H9 (cell line): ENCODE results near the gene MYRF. TPM values are rescaled to one million over a fixed set of nuclear protein-coding genes. Genes with fewer than 3 reads are reported as not detected.

Experiments used
- DNase-seq: peaks from one replicate; pipeline ENCODE4 v3.0.0-alpha.2; 2017
- H2AFZ ChIP-seq: one replicate; pipeline ENCODE4 v1.6.1; 2013; ENCODE audit warnings: mild to moderate bottlenecking, low read length, control low read depth, moderate library complexity
- H2AK5ac ChIP-seq: 2 replicates; pipeline ENCODE4 v1.6.1; 2013; ENCODE audit warnings: low read length, control low read depth, mixed read lengths; ENCODE audit not compliant: insufficient read length
- H2BK120ac ChIP-seq: one replicate; pipeline ENCODE4 v1.6.1; 2013; ENCODE audit warnings: low read depth, mild to moderate bottlenecking, low read length, control low read depth, inconsistent platforms; ENCODE audit not compliant: poor library complexity, severe bottlenecking
- H2BK12ac ChIP-seq: 2 replicates; pipeline ENCODE4 v1.6.1; 2013; ENCODE audit warnings: low read length, control low read depth, mixed read lengths, low read depth; ENCODE audit not compliant: insufficient read length
- H2BK15ac ChIP-seq: 2 replicates; pipeline ENCODE4 v1.6.1; 2013; ENCODE audit warnings: low read depth, low read length, control low read depth
- H2BK20ac ChIP-seq: one replicate; pipeline ENCODE4 v1.6.1; 2013; ENCODE audit warnings: low read depth, mild to moderate bottlenecking, low read length, control low read depth, inconsistent platforms; ENCODE audit not compliant: poor library complexity, severe bottlenecking
- H2BK5ac ChIP-seq: 2 replicates; pipeline ENCODE4 v1.6.1; 2013; ENCODE audit warnings: low read length, control low read depth, mixed read lengths; ENCODE audit not compliant: insufficient read length
- H3K14ac ChIP-seq: 2 replicates; pipeline ENCODE4 v1.6.1; 2013; ENCODE audit warnings: low read length, control low read depth; ENCODE audit not compliant: insufficient read depth
- H3K18ac ChIP-seq: 2 replicates; pipeline ENCODE4 v1.6.1; 2013; ENCODE audit warnings: low read depth, mild to moderate bottlenecking, mixed read lengths, low read length, control low read depth; ENCODE audit not compliant: insufficient read length
- H3K23ac ChIP-seq: 2 replicates; pipeline ENCODE4 v1.6.1; 2013; ENCODE audit warnings: low read length, control low read depth, mixed read lengths, low read depth; ENCODE audit not compliant: insufficient read length
- H3K23me2 ChIP-seq: 2 replicates; pipeline ENCODE4 v1.6.1; 2013; ENCODE audit warnings: low read depth, mild to moderate bottlenecking, mixed read lengths, low read length, control low read depth; ENCODE audit not compliant: insufficient read length, poor library complexity, severe bottlenecking
- H3K27ac ChIP-seq: 2 replicates; pipeline ENCODE4 v1.5.1; 2013; ENCODE audit warnings: low read length, control low read depth, mixed read lengths, low read depth; ENCODE audit not compliant: insufficient read length
- H3K27me3 ChIP-seq: 2 replicates; pipeline ENCODE4 v1.6.1; 2013; ENCODE audit warnings: low read length, control low read depth, inconsistent platforms; ENCODE audit not compliant: insufficient read depth
- H3K4ac ChIP-seq: 2 replicates; pipeline ENCODE4 v1.6.1; 2013; ENCODE audit warnings: low read depth, mild to moderate bottlenecking, control low read depth, inconsistent platforms, low read length, moderate library complexity
- H3K4me1 ChIP-seq: 2 replicates; pipeline ENCODE4 v1.6.1; 2013; ENCODE audit warnings: low read length, control low read depth, inconsistent platforms; ENCODE audit not compliant: insufficient read depth
- H3K4me2 ChIP-seq: 2 replicates; pipeline ENCODE4 v1.6.1; 2013; ENCODE audit warnings: low read length, control low read depth, mixed read lengths; ENCODE audit not compliant: insufficient read length, insufficient read depth
- H3K56ac ChIP-seq: 2 replicates; pipeline ENCODE4 v1.6.1; 2013; ENCODE audit warnings: low read depth, mild to moderate bottlenecking, mixed read lengths, low read length, control low read depth; ENCODE audit not compliant: insufficient read length
- H3K79me1 ChIP-seq: 2 replicates; pipeline ENCODE4 v1.6.1; 2013; ENCODE audit warnings: low read depth, mild to moderate bottlenecking, moderate library complexity, low read length, control low read depth, inconsistent platforms; ENCODE audit not compliant: insufficient read depth, poor library complexity, severe bottlenecking
- H3K79me2 ChIP-seq: 2 replicates; pipeline ENCODE4 v1.6.1; 2013; ENCODE audit warnings: low read length, control low read depth, inconsistent platforms; ENCODE audit not compliant: insufficient read depth
- H3K9ac ChIP-seq: 2 replicates; pipeline ENCODE4 v1.6.1; 2013; ENCODE audit warnings: low read length, control low read depth, mixed read lengths; ENCODE audit not compliant: insufficient read length; ENCODE audit errors: extremely low read depth
- H3K9me3 ChIP-seq: one replicate; pipeline ENCODE4 v1.6.1; 2013; ENCODE audit warnings: low read depth, low read length, inconsistent platforms; ENCODE audit not compliant: control insufficient read depth
- H3T11ph ChIP-seq: one replicate; pipeline ENCODE4 v1.6.1; 2013; ENCODE audit warnings: mild to moderate bottlenecking, low read length, control low read depth, inconsistent platforms
- H4K20me1 ChIP-seq: one replicate; pipeline ENCODE4 v1.6.1; 2013; ENCODE audit not compliant: control insufficient read depth, insufficient read length, insufficient read depth
- H4K5ac ChIP-seq: 2 replicates; pipeline ENCODE4 v1.6.1; 2013; ENCODE audit warnings: low read depth, mild to moderate bottlenecking, mixed read lengths, low read length, control low read depth; ENCODE audit not compliant: insufficient read length
- H4K8ac ChIP-seq: replicated peaks from 2 replicates; pipeline ENCODE4 v1.6.1; 2013; ENCODE audit warnings: low read length, control low read depth, mixed read lengths, low read depth; ENCODE audit not compliant: insufficient read length
- H4K91ac ChIP-seq: 2 replicates; pipeline ENCODE4 v1.6.1; 2013; ENCODE audit warnings: low read depth, mild to moderate bottlenecking, moderate library complexity, mixed read lengths, low read length, control low read depth; ENCODE audit not compliant: insufficient read length
- H3K27ac Mint-ChIP-seq, 3 experiments: 2 replicates in 2 of 3; 3 replicates in 1 of 3; pipeline ENCODE4 v1.8.0; 2020 to 2021; ENCODE audit warnings: mixed read lengths in 3 of 3, mild to moderate bottlenecking in 1 of 3, moderate library complexity in 1 of 3
- H3K27me3 Mint-ChIP-seq: 2 replicates; pipeline ENCODE4 v1.8.0; 2021; ENCODE audit warnings: low read depth, mild to moderate bottlenecking, moderate library complexity, mixed read lengths
- H3K36me3 Mint-ChIP-seq, 3 experiments: 2 replicates in 2 of 3; 3 replicates in 1 of 3; pipeline ENCODE4 v1.8.0; 2020 to 2021; ENCODE audit warnings: low read depth in 3 of 3, mixed read lengths in 3 of 3; ENCODE audit not compliant: insufficient read depth in 1 of 3
- H3K4me1 Mint-ChIP-seq, 2 experiments: 2 replicates each; pipeline ENCODE4 v1.8.0; 2020; ENCODE audit warnings: mixed read lengths in 2 of 2
- H3K4me3 Mint-ChIP-seq, 2 experiments: 2 replicates in 1 of 2; 3 replicates in 1 of 2; pipeline ENCODE4 v1.8.0; 2020 to 2021; ENCODE audit warnings: mild to moderate bottlenecking in 2 of 2, mixed read lengths in 2 of 2, moderate library complexity in 1 of 2
- H3K9me3 Mint-ChIP-seq, 2 experiments: 2 replicates in 1 of 2; 3 replicates in 1 of 2; pipeline ENCODE4 v1.8.0; 2020; ENCODE audit warnings: mild to moderate bottlenecking in 2 of 2, mixed read lengths in 2 of 2, moderate library complexity in 1 of 2
- CTCF ChIP-seq: fragments of 200-600 bp; sonication (generic); conservative IDR thresholded peaks from 3 replicates; pipeline ENCODE4 v1.8.0; 2021; ENCODE audit warnings: antibody characterized with exemption, mild to moderate bottlenecking
- WGBS: extraction: QIAGEN DNeasy Blood & Tissue Kit; methylation state at CpG from one replicate; pipeline ENCODE4 v1.1.7; 2013; ENCODE audit warnings: missing lambda C conversion rate, low lambda C conversion rate, mixed read lengths; ENCODE audit not compliant: insufficient read length; ENCODE audit errors: extremely low coverage; 5-methylcytosine and 5-hydroxymethylcytosine counted together
- total RNA-seq: library from RNA; stranded (reverse); gene quantifications from 2 replicates; pipeline ENCODE4 v1.2.1, GENCODE V29; 2021

Gene MYRF
- total RNA-seq, 1 experiment from 2014 or later, result 13.9 TPM

DNA sequence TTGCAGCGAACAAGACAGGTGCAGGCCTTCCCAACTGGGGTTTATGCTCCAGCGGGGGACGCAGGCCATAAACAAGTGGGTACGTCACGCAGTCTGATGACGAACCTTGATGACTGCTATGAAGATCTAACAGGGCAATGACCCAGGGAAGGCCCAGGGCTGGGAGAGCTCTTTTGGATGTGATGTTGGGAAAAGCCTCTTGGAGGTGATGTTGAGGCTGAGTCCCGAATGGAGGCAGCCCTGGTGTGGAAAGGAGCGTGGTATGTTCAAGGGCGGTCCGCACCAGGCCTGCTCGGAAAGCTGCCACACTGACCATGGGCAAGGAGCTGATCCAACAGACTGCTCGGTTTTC lies 81.5 kb downstream of the MYRF start:
- Mint-ChIP-seq H3K9me3 (no peaks in the 10 kb centered on the region), H3K4me1 (peaks cover 58 to 63% of the 10 kb centered on the region in 2 experiments), H3K27me3 (no peaks in the 10 kb centered on the region), H3K27ac (peak overlapping the region; percentile 92 to 98 (median 96)), H3K36me3 (peaks cover 33 to 54% (median 53%) of the 10 kb centered on the region in 3 experiments; a peak in 6 of 7 replicates), H3K4me3 (peak overlapping the region in 1 of 2 experiments; percentile 70; a peak in 2 of 5 replicates)
- peak overlapping the region; percentile 13 for H3K18ac ChIP-seq
- H2AFZ ChIP-seq, result no peak overlapping the region
- no peak overlapping the region for H2BK5ac ChIP-seq
- H3K14ac ChIP-seq, result no peak overlapping the region
- peak overlapping the region; percentile 57 for H3K27ac ChIP-seq
- H4K91ac ChIP-seq, result no peak overlapping the region
- no peak for TF ChIP-seq CTCF
- H3K4me1 ChIP-seq, result peaks cover 11% of the 10 kb centered on the region; the same call in 1 of the 2 replicates
- H3K23ac ChIP-seq, result no peak overlapping the region
- no peaks in the 10 kb centered on the region for H3K9me3 ChIP-seq
- no peak overlapping the region for H2BK15ac ChIP-seq
- no peak overlapping the region for H2BK12ac ChIP-seq
- no peaks in the 10 kb centered on the region for H3K27me3 ChIP-seq
- no CpG with 5 or more reads among the region's 12 CpGs for WGBS
- H2BK20ac ChIP-seq, result no peak overlapping the region
- H2BK120ac ChIP-seq, result no peak overlapping the region
- H3K79me2 ChIP-seq, result peaks cover 37% of the 10 kb centered on the region; the same call in 1 of the 2 replicates
- no peak overlapping the region for H3K56ac ChIP-seq
- no peak overlapping the region for H3T11ph ChIP-seq
- H4K20me1 ChIP-seq, result no peaks in the 10 kb centered on the region
- no peak overlapping the region for H3K4me2 ChIP-seq
- DNase-seq, result peak; percentile 61
- no peak overlapping the region for H2AK5ac ChIP-seq
- no peak overlapping the region for H3K4ac ChIP-seq
- H3K79me1 ChIP-seq, result peaks cover 4% of the 10 kb centered on the region
- H3K9ac ChIP-seq, result no peak overlapping the region
- peaks cover 9% of the 10 kb centered on the region for H3K23me2 ChIP-seq
- no peak overlapping the region for H4K8ac ChIP-seq
- no peak overlapping the region for H4K5ac ChIP-seq
